ENCODE results near the gene VPS35.

- TF ChIP-seq EP300 (conservative IDR thresholded peaks at IDR 0.05; ENCODE audit: poor library complexity, severe bottlenecking) (no peak), EZH2 (IDR thresholded peaks at IDR 0.05; ENCODE audit: borderline replicate concordance, insufficient read depth, low read length, poor library complexity, severe bottlenecking) (no peak), REST (IDR thresholded peaks at IDR 0.05; ENCODE audit: borderline replicate concordance) (no peak), RAD21 (conservative IDR thresholded peaks at IDR 0.05) (no peak), POLR2AphosphoS5 (IDR thresholded peaks at IDR 0.05) (no peak), SMC3 (conservative IDR thresholded peaks at IDR 0.05; ENCODE audit: poor library complexity) (no peak)
- TF ChIP-seq, protein P1, sequence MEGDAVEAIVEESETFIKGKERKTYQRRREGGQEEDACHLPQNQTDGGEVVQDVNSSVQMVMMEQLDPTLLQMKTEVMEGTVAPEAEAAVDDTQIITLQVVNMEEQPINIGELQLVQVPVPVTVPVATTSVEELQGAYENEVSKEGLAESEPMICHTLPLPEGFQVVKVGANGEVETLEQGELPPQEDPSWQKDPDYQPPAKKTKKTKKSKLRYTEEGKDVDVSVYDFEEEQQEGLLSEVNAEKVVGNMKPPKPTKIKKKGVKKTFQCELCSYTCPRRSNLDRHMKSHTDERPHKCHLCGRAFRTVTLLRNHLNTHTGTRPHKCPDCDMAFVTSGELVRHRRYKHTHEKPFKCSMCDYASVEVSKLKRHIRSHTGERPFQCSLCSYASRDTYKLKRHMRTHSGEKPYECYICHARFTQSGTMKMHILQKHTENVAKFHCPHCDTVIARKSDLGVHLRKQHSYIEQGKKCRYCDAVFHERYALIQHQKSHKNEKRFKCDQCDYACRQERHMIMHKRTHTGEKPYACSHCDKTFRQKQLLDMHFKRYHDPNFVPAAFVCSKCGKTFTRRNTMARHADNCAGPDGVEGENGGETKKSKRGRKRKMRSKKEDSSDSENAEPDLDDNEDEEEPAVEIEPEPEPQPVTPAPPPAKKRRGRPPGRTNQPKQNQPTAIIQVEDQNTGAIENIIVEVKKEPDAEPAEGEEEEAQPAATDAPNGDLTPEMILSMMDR (IDR thresholded peaks at IDR 0.05; ENCODE audit: poor library complexity, severe bottlenecking): no peak
These were observed 55.9 kb downstream of the VPS35 start for GRCh38 chr16:46632778-46633733.
